K562 (cell line): Measurements from ENCODE around the gene JPH3. TPM values are rescaled to one million over a fixed set of nuclear protein-coding genes. Genes with fewer than 3 reads are reported as not detected.

Experiments used
- ATAC-seq: fragments of 200-7000 bp; cut with Tn5 transposase; 3 replicates; pipeline ENCODE4 v1.9.1; 2020; ENCODE audit warnings: moderate library complexity
- BruUV-seq: library from RNA; stranded (reverse); fragments of 400-500 nt; replicated peaks from 2 replicates; lab custom pipeline; 2021; lab: Mats Ljungman, UMichigan
- CTCF ChIA-PET: fragments of 300-600 bp; formaldehyde crosslinking; extraction: SDS; loops from one replicate; lab custom pipeline; 2021; ENCODE audit warnings: low intra/inter-chr PET ratio; lab: Yijun Ruan, JAX
- POLR2A ChIA-PET: fragments of 300-600, 350-650 bp; sonication (Branson Sonifier 250); formaldehyde crosslinking; extraction: SDS; loops from one replicate; lab custom pipeline; 2021; ENCODE audit warnings: antibody characterized with exemption, inconsistent platforms; lab: Yijun Ruan, JAX
- DNase-seq, 4 experiments: peaks; one replicate each; pipeline versions ENCODE4 v3.0.0 to v3.0.0-alpha.2; 2011 to 2018; ENCODE audit warnings: low spot score in 3 of 4, mixed read lengths in 3 of 4; ENCODE audit errors: extremely low read depth in 1 of 4
- FAIRE-seq: peaks from 2 replicates; lab custom pipeline; 2011; peaks lifted over from hg19 to GRCh38; lab: Jason Lieb, UNC
- H2AFZ ChIP-seq: 2 replicates; pipeline ENCODE4 v1.6.0; 2011; ENCODE audit warnings: low read depth, low read length, control low read depth, inconsistent platforms
- H3K27ac ChIP-seq: fragments of 200-600 bp; 3 replicates; pipeline ENCODE4 v1.8.0; 2011; ENCODE audit warnings: low read depth, mild to moderate bottlenecking, control low read depth, inconsistent platforms, low read length, moderate library complexity, mixed read lengths; ENCODE audit errors: extremely low read depth
- H3K27me3 ChIP-seq, 2 experiments: fragments of 300-600 bp in 1 of 2; 2 replicates in 1 of 2; 3 replicates in 1 of 2; pipeline versions ENCODE4 v1.6.0 to v1.8.0; 2011; ENCODE audit warnings: inconsistent platforms in 2 of 2, low read length in 2 of 2, mild to moderate bottlenecking in 1 of 2, mixed read lengths in 1 of 2, moderate library complexity in 1 of 2; ENCODE audit not compliant: control insufficient read depth in 2 of 2, insufficient read depth in 2 of 2
- H3K36me3 ChIP-seq: fragments of 300-600 bp; 3 replicates; pipeline ENCODE4 v1.8.0; 2011; ENCODE audit warnings: mild to moderate bottlenecking, low read length, inconsistent platforms; ENCODE audit not compliant: control insufficient read depth, insufficient read depth
- H3K4me1 ChIP-seq, 2 experiments: fragments of 200-600 bp in 1 of 2; replicated peaks in 1 of 2; 2 replicates in 1 of 2; 3 replicates in 1 of 2; pipeline versions ENCODE4 v1.5.1 to v1.8.0; 2011; ENCODE audit warnings: inconsistent platforms in 2 of 2, low read length in 2 of 2, mild to moderate bottlenecking in 1 of 2, mixed read lengths in 1 of 2, moderate library complexity in 1 of 2; ENCODE audit not compliant: control insufficient read depth in 2 of 2, insufficient read depth in 2 of 2
- H3K4me2 ChIP-seq: 2 replicates; pipeline ENCODE4 v1.6.1; 2011; ENCODE audit warnings: low read length, control low read depth, inconsistent platforms, mixed read lengths; ENCODE audit not compliant: insufficient read depth
- H3K4me3 ChIP-seq: fragments of 200-600 bp; sonication (generic), shearing (Covaris generic); 2 replicates; pipeline ENCODE4 v1.5.1; 2016; ENCODE audit warnings: control low read depth, inconsistent platforms
- H3K79me2 ChIP-seq: fragments of 200-600 bp; 3 replicates; pipeline ENCODE4 v1.8.0; 2011; ENCODE audit warnings: low read length, inconsistent platforms; ENCODE audit not compliant: control insufficient read depth, insufficient read depth
- H3K9ac ChIP-seq, 2 experiments: 2 replicates each; pipeline versions ENCODE4 v1.6.0 to v1.6.1; 2011; ENCODE audit warnings: low read depth in 2 of 2, low read length in 2 of 2, control low read depth in 1 of 2, inconsistent platforms in 1 of 2, mild to moderate bottlenecking in 1 of 2, mixed read lengths in 1 of 2; ENCODE audit not compliant: insufficient read depth in 1 of 2
- H3K9me1 ChIP-seq: one replicate; pipeline ENCODE4 v1.6.0; 2011; ENCODE audit warnings: inconsistent platforms, mild to moderate bottlenecking, low read length, moderate library complexity; ENCODE audit not compliant: control insufficient read depth, insufficient read depth
- H3K9me3 ChIP-seq: replicated peaks from 2 replicates; pipeline ENCODE4 v1.5.1; 2011; ENCODE audit warnings: low read depth, low read length, inconsistent platforms; ENCODE audit not compliant: control insufficient read depth, insufficient read depth
- H4K20me1 ChIP-seq: replicated peaks from 2 replicates; pipeline ENCODE4 v1.6.1; 2011; ENCODE audit warnings: low read length, inconsistent platforms, mixed read lengths; ENCODE audit not compliant: control insufficient read depth, insufficient read depth
- ARID1B ChIP-seq: fragments of 450-650 bp; IDR thresholded peaks from 2 replicates; pipeline ENCODE4 v1.6.1; 2016; ENCODE audit warnings: antibody characterized with exemption, mild to moderate bottlenecking, inconsistent platforms
- CTCF ChIP-seq, 3 experiments: IDR thresholded peaks in 2 of 3; conservative IDR thresholded peaks in 1 of 3; 2 replicates each; pipeline ENCODE4 v1.5.1; 2011 to 2012; ENCODE audit warnings: low read length in 3 of 3, mild to moderate bottlenecking in 3 of 3, control low read depth in 2 of 3, improper control_type of control experiment in 1 of 3, inconsistent platforms in 1 of 3, low read depth in 1 of 3, mixed read lengths in 1 of 3, moderate library complexity in 1 of 3; ENCODE audit not compliant: insufficient read depth in 2 of 3
- CTCFL ChIP-seq: IDR thresholded peaks from 2 replicates; pipeline ENCODE4 v1.6.1; 2011; ENCODE audit warnings: borderline replicate concordance, low read depth, mild to moderate bottlenecking, moderate library complexity, low read length; ENCODE audit not compliant: insufficient read depth, poor library complexity, severe bottlenecking
- RERE ChIP-seq: sonication (generic); formaldehyde crosslinking; IDR thresholded peaks from 2 replicates; pipeline ENCODE4 v1.8.0; 2023; ENCODE audit warnings: missing genetic modification reagents, mild to moderate bottlenecking, borderline replicate concordance
- SMARCB1 ChIP-seq: IDR thresholded peaks from 2 replicates; pipeline ENCODE4 v1.6.1; 2011; ENCODE audit warnings: improper control_type of control experiment, low read depth; ENCODE audit not compliant: insufficient read length
- STAT5B ChIP-seq: fragments of 250-450 bp; sonication (Bioruptor Pico); IDR thresholded peaks from 2 replicates; pipeline ENCODE4 v1.8.0; 2021; ENCODE audit warnings: mild to moderate bottlenecking, inconsistent platforms
- ZNF197 ChIP-seq: fragments of 200-800 bp; sonication (Bioruptor generic); IDR thresholded peaks from 2 replicates; pipeline ENCODE4 v1.6.1; 2016; ENCODE audit warnings: low read depth, missing genetic modification characterization, missing compliant biosample characterization
- WGBS: fragments of 100-300 bp; shearing (Covaris generic); methylation state at CpG from one replicate; pipeline ENCODE4 v1.1.6; 2016; ENCODE audit warnings: low coverage, mixed read lengths; ENCODE audit not compliant: insufficient coverage; ENCODE audit errors: missing lambda C conversion rate; 5-methylcytosine and 5-hydroxymethylcytosine counted together
- in situ Hi-C: fragments of 300-500 bp; cut with MboI; formaldehyde crosslinking; loops from 4 replicates; pipeline ENCODE4 v1.15.0; 2018; ENCODE audit warnings: inconsistent platforms, mixed read lengths
- intact Hi-C: fragments of 100-400 bp; cut with micrococcal nuclease; formaldehyde crosslinking; loops from 2 replicates; pipeline ENCODE4 v1.14.2; 2022
- polyA plus RNA-seq, 8 experiments: library from polyadenylated mRNA; depleted of rRNA in 4 of 8; stranded (reverse) in 5 of 8; unstranded in 3 of 8; fragments of >200 nt; fragmentation: Nextera tagmentation in 2 of 8; fragmentation: Illumina TruSeq in 1 of 8; extraction: Ambion mirVana in 2 of 8; extraction: Trizol in 1 of 8; gene quantifications; 2 replicates each; pipeline versions ENCODE4 v1.2.1 to v1.2.3, GENCODE V29; 2011 to 2014; ENCODE audit warnings: inconsistent platforms in 1 of 8, missing spikeins in 1 of 8
- total RNA-seq, 7 experiments: library from RNA; depleted of rRNA in 6 of 7; stranded (reverse); fragments of >200 nt in 6 of 7; fragmentation: Illumina TruSeq in 2 of 7; extraction: Trizol in 2 of 7; gene quantifications; 2 replicates each; pipeline versions ENCODE4 v1.2.1 to v1.2.3, GENCODE V29; 2011 to 2021; ENCODE audit warnings: low replicate concordance in 1 of 7

The JPH3 gene
- total and polyA plus RNA-seq, 9 of the 15 experiments (the other 6 are each of a cell fraction or from before 2014, with no cell fraction given) = 0.01 TPM; not detected in 8

GRCh38 chr16:87681981-87682570 is 79.8 kb downstream of the JPH3 start:
- H3K9me3 ChIP-seq = no peaks in the 10 kb centered on the region
- H3K4me1 ChIP-seq = peaks cover 0 to 33% of the 10 kb centered on the region in 2 experiments; a peak in 2 of 5 replicates
- DNase-seq (peak in 3 of 4 experiments; percentile 31 to 63 (median 58)), ATAC-seq (peak; percentile 73), FAIRE-seq (no peak)
- in situ Hi-C loops = no loop called here
- no peaks in the 10 kb centered on the region for H3K36me3 ChIP-seq
- ChIA-PET CTCF (no interaction called here), POLR2A (interaction anchor here (0.6 kb wide), 1 partner anchor 15 kb away, joined by 3 read pairs; no protein-coding TSS in a partner anchor)
- H3K4me2 ChIP-seq = no peak overlapping the region
- WGBS = 7% methylated on average over 9 of the region's 9 CpGs
- peaks cover 28 to 76% of the 10 kb centered on the region in 2 experiments for H3K27me3 ChIP-seq
- H3K9ac ChIP-seq = no peak overlapping the region
- no peak overlapping the region for H3K27ac ChIP-seq
- BruUV-seq = no TSS peak
- no peaks in the 10 kb centered on the region for H3K9me1 ChIP-seq
- intact Hi-C loops = no loop called here
- H4K20me1 ChIP-seq = peaks cover 13% of the 10 kb centered on the region
- H3K4me3 ChIP-seq = no peak overlapping the region
- no peaks in the 10 kb centered on the region for H3K79me2 ChIP-seq
- H2AFZ ChIP-seq = no peak overlapping the region
- no peak for TF ChIP-seq ARID1B
- TF ChIP-seq RERE = no peak
- TF ChIP-seq CTCFL = peak; percentile 14
- TF ChIP-seq SMARCB1 = no peak
- peak; percentile 45 to 82 (median 51); a peak in 4 of 6 replicates for TF ChIP-seq CTCF (IDR thresholded peaks at IDR 0.05 in 2 of 3, conservative IDR thresholded peaks at IDR 0.05 in 1 of 3; ENCODE audit: insufficient read depth in 2 of 3, low read depth in 1 of 3, low read length in 3 of 3)
- TF ChIP-seq STAT5B (CRISPR knock-in tag) = no peak
- no peak for TF ChIP-seq ZNF197
